Measurements from ENCODE around the gene GALNT3. TPM values are rescaled to one million over a fixed set of nuclear protein-coding genes. Genes with fewer than 3 reads are reported as not detected.

Gene GALNT3
- total RNA-seq, 2 donors from 2014 or later: 21.0 to 22.6 TPM

DNA sequence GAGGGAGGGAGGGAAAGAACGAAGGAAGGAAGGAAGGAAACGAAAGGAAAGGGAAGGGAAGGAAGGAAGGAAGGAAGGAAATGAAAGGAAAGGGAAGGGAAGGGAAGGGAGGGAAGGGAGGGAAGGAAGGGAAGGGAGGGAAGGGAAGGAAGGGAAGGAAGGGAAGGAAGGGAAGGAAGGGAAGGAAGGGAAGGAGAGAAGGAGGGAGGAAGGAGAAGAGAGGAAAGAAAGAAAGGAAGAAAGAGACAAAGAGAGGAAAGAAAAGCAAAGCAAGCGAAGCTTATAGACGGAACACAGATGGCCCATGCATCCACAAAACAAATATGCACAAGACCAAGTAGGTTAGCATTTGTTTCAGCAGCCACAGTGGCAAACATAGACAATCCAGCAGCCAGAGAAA lies 20.4 kb upstream of the GALNT3 start:
- H3K4me1 Mint-ChIP-seq (ENCODE audit: low read depth in 2 of 2): no peaks in the 10 kb centered on the region
- peaks cover 2 to 7% of the 10 kb centered on the region in 2 donors for H3K27me3 Mint-ChIP-seq
- no peak for DNase-seq (ENCODE audit: low spot score)
- no peak for ATAC-seq
- no peaks in the 10 kb centered on the region for H3K9me3 Mint-ChIP-seq
- H3K27ac Mint-ChIP-seq: no peak overlapping the region
- no peak overlapping the region for H3K4me3 Mint-ChIP-seq
- H3K36me3 Mint-ChIP-seq: peaks cover 4% of the 10 kb centered on the region

- ATAC-seq (no peak), DNase-seq (ENCODE audit: low spot score) (no peak)
- Mint-ChIP-seq H3K27ac (no peak overlapping the region), H3K4me3 (no peak overlapping the region), H3K36me3 (no peaks in the 10 kb centered on the region), H3K9me3 (no peaks in the 10 kb centered on the region), H3K27me3 (no peaks in the 10 kb centered on the region), H3K4me1 (ENCODE audit: low read depth in 2 of 2) (no peaks in the 10 kb centered on the region)
Observed at GRCh38 chr2:165811592-165812370, 17.7 kb upstream of the GALNT3 start.

DNA sequence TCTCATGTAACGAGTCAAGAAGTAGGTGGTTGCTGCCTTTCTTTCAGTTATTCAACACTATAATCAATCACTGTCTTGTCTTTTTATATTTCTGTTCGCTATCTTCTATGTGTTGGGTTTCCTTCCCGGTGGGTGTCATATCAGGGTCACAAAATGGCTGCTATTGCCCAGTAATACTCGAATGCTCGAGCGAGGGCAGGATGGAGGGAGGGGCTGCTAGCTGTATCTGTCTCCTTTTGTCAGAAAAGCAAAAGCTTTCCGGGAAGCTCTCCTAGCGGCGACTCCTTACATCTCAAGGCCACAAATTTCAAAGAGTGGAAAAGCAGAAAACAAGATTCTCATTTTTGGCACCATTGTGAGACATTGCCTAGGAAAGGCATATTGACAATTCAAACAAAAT lies 16.4 kb upstream of the GALNT3 start:
- DNase-seq (ENCODE audit: low spot score) (no peak), ATAC-seq (no peak)
- no peaks in the 10 kb centered on the region for H3K9me3 Mint-ChIP-seq
- no peaks in the 10 kb centered on the region for H3K27me3 Mint-ChIP-seq
- no peak overlapping the region for H3K4me3 Mint-ChIP-seq
- H3K36me3 Mint-ChIP-seq: no peaks in the 10 kb centered on the region
- H3K4me1 Mint-ChIP-seq (ENCODE audit: low read depth in 2 of 2): no peaks in the 10 kb centered on the region
- no peak overlapping the region for H3K27ac Mint-ChIP-seq

DNA sequence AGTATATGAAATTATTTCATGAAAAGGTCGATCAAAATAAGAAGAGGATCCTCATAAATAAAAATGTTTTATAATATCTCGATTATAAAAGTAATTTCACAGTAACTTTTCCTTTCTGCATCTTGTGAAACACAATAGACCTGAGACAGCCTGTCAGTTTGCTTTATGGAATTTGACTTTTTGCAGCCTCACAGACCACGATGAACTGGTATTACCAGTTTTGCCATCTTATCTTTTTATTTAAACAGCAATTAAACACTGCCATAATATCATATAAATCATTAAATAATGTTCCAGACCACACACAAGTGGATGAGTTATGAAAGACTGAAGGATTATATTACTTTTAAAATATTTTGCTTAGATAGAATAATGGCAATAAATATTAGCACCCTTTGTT lies 10.7 kb upstream of the GALNT3 start:
- H3K9me3 Mint-ChIP-seq: no peaks in the 10 kb centered on the region
- DNase-seq (ENCODE audit: low spot score) (no peak), ATAC-seq (no peak)
- H3K4me1 Mint-ChIP-seq (ENCODE audit: low read depth in 2 of 2): no peaks in the 10 kb centered on the region
- H3K27ac Mint-ChIP-seq: no peak overlapping the region
- H3K27me3 Mint-ChIP-seq: no peaks in the 10 kb centered on the region
- H3K4me3 Mint-ChIP-seq: no peak overlapping the region
- H3K36me3 Mint-ChIP-seq: peaks cover 22% of the 10 kb centered on the region

DNA sequence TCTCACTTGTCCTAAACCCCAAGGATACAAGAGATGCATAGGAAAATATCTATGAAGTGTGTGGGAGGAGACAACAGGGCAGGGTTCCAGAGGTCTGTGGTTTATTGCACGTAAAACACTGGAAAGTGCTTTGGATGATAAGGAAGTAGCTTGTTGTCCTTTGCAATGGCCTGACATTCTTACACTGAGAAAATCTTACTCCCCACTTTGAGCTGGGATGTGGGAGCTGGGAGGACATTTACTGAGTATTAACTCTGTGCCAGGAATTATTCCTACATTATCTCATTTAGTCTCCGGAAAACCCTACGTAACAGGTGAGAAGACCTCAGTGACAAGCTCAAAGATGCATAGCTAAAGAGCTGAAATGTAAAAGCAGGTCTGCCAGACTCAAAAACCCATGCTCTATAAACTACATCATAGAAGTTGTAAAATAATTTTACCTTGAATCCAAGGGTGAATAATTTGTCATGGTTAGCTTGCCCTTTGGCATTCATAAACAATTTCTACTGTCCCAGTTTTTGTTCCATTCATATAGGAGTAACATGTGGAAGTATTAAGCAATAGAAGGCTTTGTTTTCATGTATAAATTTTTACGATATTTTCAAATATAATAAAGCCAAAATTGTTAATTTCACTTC lies 9.2 kb upstream of the GALNT3 start:
- Mint-ChIP-seq H3K27me3 (no peaks in the 10 kb centered on the region), H3K4me1 (ENCODE audit: low read depth in 2 of 2) (no peaks in the 10 kb centered on the region), H3K36me3 (peaks cover 22% of the 10 kb centered on the region), H3K4me3 (no peak overlapping the region), H3K9me3 (no peaks in the 10 kb centered on the region), H3K27ac (no peak overlapping the region)
- ATAC-seq (no peak), DNase-seq (ENCODE audit: low spot score) (no peak)

- Mint-ChIP-seq H3K9me3 (no peaks in the 10 kb centered on the region), H3K4me3 (no peak overlapping the region), H3K4me1 (ENCODE audit: low read depth in 2 of 2) (peaks cover 8 to 15% of the 10 kb centered on the region in 2 donors), H3K36me3 (peaks cover 22% of the 10 kb centered on the region), H3K27ac (no peak overlapping the region), H3K27me3 (no peaks in the 10 kb centered on the region)
- DNase-seq (ENCODE audit: low spot score) (no peak), ATAC-seq (no peak)
Observed at GRCh38 chr2:165801176-165801575, 7.1 kb upstream of the GALNT3 start.

GRCh38 chr2:165796819-165797530 lies 2.9 kb upstream of the GALNT3 start:
- Mint-ChIP-seq H3K9me3 (no peaks in the 10 kb centered on the region), H3K36me3 (peaks cover 25% of the 10 kb centered on the region), H3K27me3 (no peaks in the 10 kb centered on the region), H3K4me3 (peak overlapping the region; percentile 57), H3K4me1 (ENCODE audit: low read depth in 2 of 2) (peaks cover 34 to 48% of the 10 kb centered on the region in 2 donors), H3K27ac (peak overlapping the region; percentile 15 to 80)
- ATAC-seq (no peak), DNase-seq (ENCODE audit: low spot score) (no peak)

DNA sequence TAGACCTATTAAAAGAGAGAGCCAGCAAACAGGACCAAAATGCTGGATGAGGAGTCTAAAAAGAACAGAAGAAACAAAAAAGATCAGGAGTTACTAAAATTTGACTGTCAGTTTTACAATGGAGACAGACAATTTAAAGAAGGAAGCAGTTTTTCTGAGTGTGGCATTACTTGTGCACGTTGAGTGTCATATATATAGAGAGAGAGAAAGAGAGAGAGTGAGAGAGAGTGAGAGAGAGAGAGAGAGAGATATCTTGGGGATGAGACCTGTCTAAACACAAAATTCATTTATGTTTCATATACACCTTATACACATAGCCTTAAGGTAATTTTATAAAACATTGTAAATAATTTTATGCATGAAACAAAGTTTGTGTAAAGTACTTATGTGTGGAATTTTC lies 2.1 kb upstream of the GALNT3 start:
- Mint-ChIP-seq H3K4me1 (ENCODE audit: low read depth in 2 of 2) (peaks cover 41 to 56% of the 10 kb centered on the region in 2 donors), H3K9me3 (no peaks in the 10 kb centered on the region), H3K36me3 (peaks cover 17% of the 10 kb centered on the region), H3K4me3 (peak overlapping the region; percentile 98), H3K27ac (peak overlapping the region; percentile 96 to 98), H3K27me3 (no peaks in the 10 kb centered on the region)
- ATAC-seq: no peak
- no peak for DNase-seq (ENCODE audit: low spot score)

GRCh38 chr2:165795011-165795410 lies 964 bp upstream of the GALNT3 start:
- no peaks in the 10 kb centered on the region for H3K27me3 Mint-ChIP-seq
- peak overlapping the region; percentile 96 to 98 for H3K27ac Mint-ChIP-seq
- H3K4me3 Mint-ChIP-seq: peak overlapping the region; percentile 98
- H3K9me3 Mint-ChIP-seq: no peaks in the 10 kb centered on the region
- peaks cover 41 to 56% of the 10 kb centered on the region in 2 donors for H3K4me1 Mint-ChIP-seq (ENCODE audit: low read depth in 2 of 2)
- no peak for ATAC-seq
- H3K36me3 Mint-ChIP-seq: peaks cover 6% of the 10 kb centered on the region
- DNase-seq (ENCODE audit: low spot score): no peak

DNA sequence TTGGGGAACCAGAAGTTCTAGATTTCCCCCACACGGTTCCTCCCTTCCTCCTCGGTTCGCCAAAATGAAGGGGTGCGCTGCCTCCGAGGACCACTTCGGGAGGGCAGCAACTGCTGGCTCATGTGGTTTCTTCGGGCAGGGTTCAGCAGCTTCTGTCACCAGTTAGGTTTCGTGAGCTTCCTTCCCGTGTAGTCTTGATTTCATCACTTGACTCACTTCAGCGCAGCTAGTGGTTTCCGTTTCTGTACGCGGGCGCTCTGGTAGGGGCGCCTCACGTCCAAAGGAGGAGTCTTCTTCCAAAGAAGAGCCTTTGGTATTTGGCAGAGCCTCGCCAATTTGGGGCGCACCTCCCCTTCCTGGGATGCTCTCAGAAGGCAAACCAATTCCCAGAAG lies 485 bp upstream of the GALNT3 start:
- Mint-ChIP-seq H3K36me3 (peaks cover 4% of the 10 kb centered on the region), H3K9me3 (no peaks in the 10 kb centered on the region), H3K4me1 (ENCODE audit: low read depth in 2 of 2) (peaks cover 42 to 59% of the 10 kb centered on the region in 2 donors), H3K27ac (peak overlapping the region; percentile 96 to 98), H3K27me3 (no peaks in the 10 kb centered on the region), H3K4me3 (peak overlapping the region; percentile 98)
- DNase-seq (ENCODE audit: low spot score) (peak; percentile 88), ATAC-seq (peak; percentile 94 to 96)

DNA sequence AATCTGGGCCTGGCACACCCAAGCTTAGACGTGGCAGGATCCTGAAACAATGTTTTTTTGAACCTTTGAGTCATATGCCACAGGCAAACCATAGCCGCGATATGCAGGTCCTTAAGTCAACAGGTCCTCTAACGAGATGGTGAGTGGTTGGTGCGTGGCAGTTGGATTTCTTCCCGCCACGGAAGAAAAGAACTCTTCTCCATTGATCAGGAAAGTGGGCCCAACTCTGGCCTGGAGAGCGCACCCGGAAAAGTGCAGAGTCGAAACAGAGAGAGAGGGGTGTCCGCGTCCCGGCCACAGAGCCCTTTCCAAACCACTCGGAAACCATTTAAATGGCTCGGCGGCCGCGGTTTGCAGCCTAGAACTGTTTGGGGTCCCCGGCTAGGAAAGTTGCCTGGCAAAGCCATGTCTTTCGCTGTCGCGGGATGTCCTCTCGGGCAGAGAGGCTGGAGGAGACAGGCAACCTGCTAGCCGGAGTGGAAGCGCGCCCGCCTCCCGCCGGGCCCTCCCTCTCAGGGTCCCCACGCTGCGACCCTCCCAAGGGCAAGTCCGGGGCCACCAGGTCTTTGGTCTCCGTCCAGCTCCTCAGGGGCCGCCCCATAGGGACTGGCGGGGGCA lies 777 bp downstream of the GALNT3 start:
- Mint-ChIP-seq H3K36me3 (peaks cover 4% of the 10 kb centered on the region), H3K4me1 (ENCODE audit: low read depth in 2 of 2) (peaks cover 51 to 68% of the 10 kb centered on the region in 2 donors), H3K9me3 (no peaks in the 10 kb centered on the region), H3K4me3 (peak overlapping the region; percentile 99), H3K27ac (peak overlapping the region; percentile 89 to 97), H3K27me3 (no peaks in the 10 kb centered on the region)
- ATAC-seq (peak in 1 of 2 donors; percentile 4), DNase-seq (ENCODE audit: low spot score) (no peak)

- Mint-ChIP-seq H3K36me3 (peaks cover 4% of the 10 kb centered on the region), H3K4me3 (peak overlapping the region; percentile 99), H3K27me3 (no peaks in the 10 kb centered on the region), H3K27ac (peak overlapping the region in 1 of 2 donors; percentile 97), H3K4me1 (ENCODE audit: low read depth in 2 of 2) (peaks cover 52 to 66% of the 10 kb centered on the region in 2 donors), H3K9me3 (no peaks in the 10 kb centered on the region)
- ATAC-seq: no peak
- DNase-seq (ENCODE audit: low spot score): no peak
Observed at GRCh38 chr2:165792104-165792454, 2.0 kb downstream of the GALNT3 start.

GRCh38 chr2:165791421-165792103 lies 2.5 kb downstream of the GALNT3 start:
- DNase-seq (ENCODE audit: low spot score) (no peak), ATAC-seq (no peak)
- peak overlapping the region; percentile 99 for H3K4me3 Mint-ChIP-seq
- peaks cover 4% of the 10 kb centered on the region for H3K36me3 Mint-ChIP-seq
- H3K4me1 Mint-ChIP-seq (ENCODE audit: low read depth in 2 of 2): peaks cover 50 to 64% of the 10 kb centered on the region in 2 donors
- no peaks in the 10 kb centered on the region for H3K27me3 Mint-ChIP-seq
- H3K9me3 Mint-ChIP-seq: no peaks in the 10 kb centered on the region
- peak overlapping the region in 1 of 2 donors; percentile 97 for H3K27ac Mint-ChIP-seq

All from natural killer cell treated with Interleukin-12 subunit alpha and Interleukin-12 subunit beta and Interleukin-15 and Interleukin-18, amount 100 ng/mL, for 72 hours (primary cell).